SIG-M5 (cell line): ENCODE measurements around the gene ARL5B.
"Not testable (repeated sequence)": the region's sequence is repeated elsewhere in the genome, so short reads cannot be mapped to it uniquely, and the experiment has no call there.

ENCODE experiments used
- DNase-seq: peaks from one replicate; lab custom pipeline; 2025; lab: John Stamatoyannopoulos, UW

The ARL5B gene, protein sequence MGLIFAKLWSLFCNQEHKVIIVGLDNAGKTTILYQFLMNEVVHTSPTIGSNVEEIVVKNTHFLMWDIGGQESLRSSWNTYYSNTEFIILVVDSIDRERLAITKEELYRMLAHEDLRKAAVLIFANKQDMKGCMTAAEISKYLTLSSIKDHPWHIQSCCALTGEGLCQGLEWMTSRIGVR

DNA sequence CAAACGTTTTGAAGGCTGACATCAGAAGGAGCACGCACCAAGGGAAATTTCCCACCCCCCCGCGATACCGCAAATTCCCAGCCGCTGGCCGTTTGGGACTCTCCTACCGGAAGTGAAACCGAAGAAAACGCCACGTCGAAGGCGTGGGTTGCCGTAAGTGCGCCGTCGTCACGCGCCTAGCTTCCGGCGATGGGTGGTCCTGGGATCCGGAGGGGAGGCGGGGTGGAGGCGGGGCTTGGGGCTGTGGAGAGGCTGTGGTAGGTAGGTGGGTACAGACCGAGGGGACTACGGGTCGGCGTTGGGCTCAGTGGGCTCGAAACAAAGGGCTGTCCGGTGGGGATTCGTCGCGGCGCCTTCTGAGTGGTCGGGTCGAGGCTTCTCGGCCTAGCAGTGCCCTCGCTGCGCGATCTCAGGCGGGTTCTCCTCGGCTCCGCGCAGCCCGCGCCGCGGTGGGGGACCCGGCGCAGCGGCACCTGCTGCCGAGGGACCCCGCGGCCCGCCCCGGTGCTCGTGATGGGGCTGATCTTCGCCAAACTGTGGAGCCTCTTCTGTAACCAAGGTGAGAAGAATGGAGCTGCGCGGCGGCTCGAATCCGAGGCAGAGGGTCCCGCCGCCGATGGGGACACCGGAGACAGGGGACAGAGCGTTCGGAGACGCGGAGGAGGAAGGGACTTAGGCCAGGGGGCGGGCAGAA lies at the start of gene ARL5B:
Gene ARL5B, plus strand, starts transcription at position 307 of the 694 bp plus-strand sequence. Its CDS starts 207 bp downstream, at position 514.
- no peak for DNase-seq

DNA sequence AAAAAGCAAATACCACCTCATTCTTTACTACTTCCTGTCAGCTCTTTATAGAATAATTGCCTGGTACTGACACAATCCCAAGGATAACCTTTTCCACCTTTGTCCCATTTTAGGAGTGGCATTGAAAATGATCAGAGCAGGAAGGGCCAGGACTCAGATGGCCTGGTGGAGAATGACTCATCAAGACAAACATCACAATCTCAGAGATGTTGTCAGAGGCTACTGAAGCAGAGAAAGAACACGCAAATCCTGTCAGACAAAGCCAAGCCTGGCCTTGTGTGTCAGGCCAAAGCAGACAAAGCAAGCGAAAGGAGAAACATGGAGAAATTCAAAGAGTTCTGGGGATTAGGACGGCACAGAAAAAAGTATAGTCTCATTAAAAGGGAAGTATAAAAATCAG lies 48.7 kb upstream of the ARL5B start:
- DNase-seq = no peak

DNA sequence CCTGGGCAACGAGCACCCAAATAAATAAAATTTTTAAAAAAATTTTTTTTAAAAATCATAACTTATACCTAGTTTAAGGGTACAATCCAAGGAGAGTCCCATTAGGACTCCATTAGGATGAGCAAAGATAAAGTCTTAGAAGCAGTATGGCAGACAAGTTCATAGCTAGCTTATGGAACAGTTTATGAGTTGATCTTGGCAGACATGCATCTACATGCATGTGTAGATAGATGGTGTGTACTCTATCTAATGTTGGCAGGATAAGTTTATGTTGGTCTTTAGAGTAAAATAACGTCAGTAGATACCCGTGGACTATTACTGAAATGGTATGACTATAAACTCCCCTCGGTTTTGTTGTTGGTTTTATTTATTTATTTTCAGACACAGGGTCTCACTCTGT lies 48.1 kb upstream of the ARL5B start:
- no peak for DNase-seq

DNA sequence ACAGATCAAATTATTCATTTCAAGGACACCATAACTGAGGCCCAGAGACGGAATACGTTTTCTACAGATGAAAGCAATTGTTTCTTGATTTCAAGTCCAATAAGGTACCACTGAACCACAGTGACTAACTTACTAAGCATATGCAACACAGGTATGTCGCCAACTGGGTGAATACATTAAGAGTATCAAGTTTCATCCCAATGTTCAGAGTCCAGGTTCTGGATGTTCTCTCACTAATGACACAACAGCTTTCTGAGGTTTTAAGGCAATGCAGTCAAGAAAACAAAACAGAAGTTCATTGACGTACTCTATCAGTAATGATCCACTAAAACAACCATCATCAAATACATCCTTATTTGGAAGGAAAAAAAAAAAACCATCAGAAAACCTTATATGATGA lies 43.6 kb upstream of the ARL5B start:
- no peak for DNase-seq

DNA sequence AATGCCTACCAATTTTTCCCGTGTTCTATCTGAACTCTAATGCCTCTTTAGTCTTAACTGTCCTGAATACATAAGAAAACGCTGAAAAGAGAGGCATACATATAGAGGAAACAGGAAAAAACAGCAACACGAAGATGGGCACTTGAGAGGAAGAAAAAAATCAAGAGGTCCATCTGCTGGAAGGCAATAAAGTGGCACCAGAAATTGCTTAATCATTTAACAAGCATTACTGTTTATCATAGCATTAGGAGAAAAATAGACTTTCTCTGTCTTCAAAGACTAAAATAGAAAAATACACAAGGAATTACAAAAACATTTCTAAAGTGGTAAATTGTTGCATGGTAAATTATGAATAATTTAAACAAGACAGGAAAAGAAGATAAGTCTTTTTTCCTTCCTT lies 42.9 kb upstream of the ARL5B start:
- no peak for DNase-seq

DNA sequence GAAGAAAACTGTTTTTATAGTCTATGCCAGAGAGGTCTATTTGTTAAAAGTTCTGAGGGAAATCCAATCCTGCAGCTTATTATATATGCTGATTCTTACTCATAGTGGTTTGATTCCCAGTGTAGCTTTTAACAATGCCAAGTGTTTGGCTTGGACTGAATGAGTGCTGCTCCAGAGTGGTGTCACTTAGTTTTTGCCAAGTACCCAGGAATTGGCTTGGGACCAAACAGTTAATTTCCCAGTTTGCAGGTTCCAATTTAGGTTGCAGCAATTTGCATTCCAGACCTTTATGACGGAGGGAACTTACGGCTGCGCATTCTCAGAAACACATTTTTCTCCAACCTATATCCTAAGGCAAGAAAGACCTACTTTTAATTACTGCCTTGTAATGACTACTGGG lies 40.2 kb upstream of the ARL5B start:
- no peak for DNase-seq

DNA sequence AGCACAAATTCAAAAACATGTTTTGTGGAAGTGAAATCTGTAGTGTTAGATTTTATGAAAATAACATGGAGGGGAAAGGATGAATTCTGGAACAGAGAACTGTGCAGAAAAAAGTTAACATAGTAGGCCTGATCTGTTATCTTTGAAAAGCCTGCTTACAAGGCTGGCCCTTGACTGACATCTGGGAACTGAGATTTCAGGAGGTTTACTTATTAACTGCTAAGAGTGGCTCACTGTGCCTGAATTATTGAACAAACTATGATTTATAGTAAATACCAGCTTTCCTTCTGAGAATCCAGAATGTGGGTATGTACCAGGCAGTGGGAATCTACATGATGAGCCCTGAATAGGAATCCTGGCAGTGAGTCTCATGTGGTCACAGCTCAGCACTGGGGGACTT lies 38.4 kb upstream of the ARL5B start:
- DNase-seq = no peak

DNA sequence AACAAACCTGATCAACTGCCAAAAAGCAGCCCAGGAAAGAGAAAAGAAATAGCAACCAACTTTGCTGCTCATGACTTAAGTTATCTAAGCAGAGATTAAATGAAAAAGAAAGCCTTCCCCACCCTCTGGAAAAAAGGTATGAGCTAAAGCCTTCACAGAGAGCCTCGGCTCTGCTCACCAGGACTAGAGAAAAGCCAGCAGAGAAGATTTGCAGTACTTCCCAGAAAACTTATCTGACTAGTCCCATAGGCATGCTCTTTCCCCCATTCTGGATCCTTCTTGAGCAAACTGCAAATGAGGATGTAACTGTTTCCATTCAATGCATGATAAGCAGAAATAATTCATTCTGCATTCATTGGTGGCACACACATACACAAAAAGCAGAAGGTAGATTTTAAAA lies 35.6 kb upstream of the ARL5B start:
- not testable (repeated sequence) for DNase-seq

DNA sequence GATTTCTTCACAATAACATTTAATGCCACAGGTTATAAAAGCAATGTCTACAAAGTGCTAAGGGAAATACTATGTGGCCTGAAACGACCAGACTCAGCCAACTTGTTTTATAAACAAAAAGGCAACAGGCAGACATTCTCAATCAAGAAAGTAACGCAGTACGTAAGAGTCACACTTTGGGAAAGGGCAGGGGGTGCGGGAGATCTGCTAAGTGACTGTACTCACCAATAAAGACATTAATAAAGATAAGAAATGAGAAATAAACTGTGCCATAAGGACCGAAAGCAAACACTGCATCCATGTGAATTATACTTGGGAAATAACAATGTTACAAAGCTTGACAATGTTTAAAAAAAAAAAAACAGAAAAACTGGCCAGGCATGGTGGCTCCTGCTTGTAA lies 33.3 kb upstream of the ARL5B start:
- no peak for DNase-seq

DNA sequence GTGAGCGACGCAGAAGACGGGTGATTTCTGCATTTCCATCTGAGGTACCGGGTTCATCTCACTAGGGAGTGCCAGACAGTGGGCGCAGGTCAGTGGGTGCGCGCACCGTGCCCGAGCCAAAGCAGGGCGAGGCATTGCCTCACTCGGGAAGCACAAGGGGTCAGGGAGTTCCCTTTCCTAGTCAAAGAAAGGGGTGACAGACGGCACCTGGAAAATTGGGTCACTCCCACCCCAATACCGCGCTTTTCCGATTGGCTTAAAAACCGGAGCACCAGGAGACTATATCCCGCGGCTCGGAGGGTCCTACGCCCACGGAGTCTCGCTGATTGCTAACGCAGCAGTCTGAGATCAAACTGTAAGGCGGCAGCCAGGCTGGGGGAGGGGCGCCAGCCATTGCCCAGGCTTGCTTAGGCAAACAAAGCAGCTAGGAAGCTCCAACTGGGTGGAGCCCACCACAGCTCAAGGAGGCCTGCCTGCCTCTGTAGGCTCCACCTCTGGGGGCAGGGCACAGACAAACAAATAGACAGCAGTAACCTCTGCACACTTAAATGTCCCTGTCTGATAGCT lies 31.7 kb upstream of the ARL5B start:
- not testable (repeated sequence) for DNase-seq

DNA sequence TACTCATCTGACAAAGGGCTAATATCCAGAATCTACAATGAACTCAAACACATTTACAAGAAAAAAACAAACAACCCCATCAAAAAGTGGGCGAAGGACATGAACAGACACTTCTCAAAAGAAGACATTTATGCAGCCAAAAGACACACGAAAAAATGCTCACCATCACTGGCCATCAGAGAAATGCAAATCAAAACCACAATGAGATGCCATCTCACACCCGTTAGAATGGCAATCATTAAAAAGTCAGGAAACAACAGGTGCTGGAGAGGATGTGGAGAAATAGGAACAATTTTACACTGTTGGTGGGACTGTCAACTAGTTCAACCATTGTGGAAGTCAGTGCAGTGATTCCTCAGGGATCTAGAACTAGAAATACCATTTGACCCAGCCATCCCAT lies 26.7 kb upstream of the ARL5B start:
- not testable (repeated sequence) for DNase-seq

DNA sequence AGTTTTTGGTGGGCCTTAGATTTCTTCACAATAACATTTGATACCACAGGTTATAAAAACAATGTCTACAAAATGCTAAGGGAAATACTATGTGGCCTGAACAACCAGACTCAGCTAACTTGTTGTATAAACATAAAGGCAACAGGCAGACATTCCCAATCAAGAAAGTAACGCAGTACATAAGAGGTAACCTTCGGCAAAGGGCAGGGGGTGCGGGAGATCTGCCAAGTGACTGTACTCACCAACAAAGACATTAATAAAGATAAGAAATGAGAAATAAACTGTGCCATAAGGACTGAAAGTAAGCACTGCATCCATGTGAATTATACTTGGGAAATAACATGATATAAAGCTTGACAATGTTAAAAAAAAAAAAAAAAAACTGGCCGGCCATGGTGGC lies 23.2 kb upstream of the ARL5B start:
- no peak for DNase-seq

DNA sequence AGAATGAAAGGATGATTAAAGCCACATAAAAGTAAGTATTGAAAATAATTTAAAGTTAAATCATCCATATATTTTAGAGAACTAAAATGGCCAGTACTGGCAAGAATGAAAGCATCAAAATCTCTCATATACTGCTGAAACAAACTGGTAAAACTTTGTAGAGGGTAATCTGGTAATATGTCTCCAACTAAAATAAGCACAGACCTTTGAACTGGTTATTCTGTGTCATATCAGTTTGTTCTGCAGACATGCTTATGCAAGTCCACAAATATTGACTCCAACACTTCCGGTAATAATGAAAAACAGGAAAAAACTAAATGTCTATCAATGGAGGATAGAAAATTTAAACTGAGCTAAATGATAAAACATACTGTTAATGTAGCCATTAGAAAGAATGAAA lies 21.8 kb upstream of the ARL5B start:
- not testable (repeated sequence) for DNase-seq

DNA sequence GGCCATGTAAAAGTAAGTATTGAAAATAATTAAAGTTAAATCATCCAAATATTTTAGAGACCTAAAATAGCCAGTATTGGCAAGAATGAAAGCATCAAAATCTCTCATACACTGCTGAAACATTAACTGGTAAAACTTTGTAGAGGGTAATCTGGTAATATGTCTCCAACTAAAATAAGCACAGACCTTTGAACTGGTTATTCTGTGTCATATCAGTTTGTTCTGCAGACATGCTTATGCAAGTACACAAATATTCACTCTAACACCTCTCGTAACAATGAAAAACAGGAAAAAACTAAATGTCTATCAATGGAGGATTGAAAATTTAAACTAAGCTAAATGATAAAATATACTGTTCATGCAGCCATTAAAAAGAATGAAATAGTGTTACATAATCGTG lies 19.5 kb upstream of the ARL5B start:
- DNase-seq = not testable (repeated sequence)

DNA sequence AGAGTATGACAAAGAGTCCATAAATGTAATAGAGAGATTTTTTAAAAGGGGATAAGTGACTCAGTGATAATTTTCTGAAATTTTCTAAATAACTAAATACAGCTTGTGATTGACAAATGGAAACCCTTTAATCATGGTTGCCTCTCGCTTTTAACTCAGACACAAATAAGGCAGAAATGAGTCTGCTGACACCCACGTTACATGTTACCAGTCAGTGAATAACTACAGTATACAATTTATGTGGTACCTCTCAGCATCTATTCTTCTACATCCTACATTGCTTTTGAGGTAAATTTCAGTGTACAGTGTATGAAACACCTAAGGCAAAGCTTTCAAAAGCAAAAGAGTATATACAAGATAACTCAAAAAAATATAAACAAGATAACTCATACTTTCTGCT lies 12.1 kb upstream of the ARL5B start:
- DNase-seq = no peak

DNA sequence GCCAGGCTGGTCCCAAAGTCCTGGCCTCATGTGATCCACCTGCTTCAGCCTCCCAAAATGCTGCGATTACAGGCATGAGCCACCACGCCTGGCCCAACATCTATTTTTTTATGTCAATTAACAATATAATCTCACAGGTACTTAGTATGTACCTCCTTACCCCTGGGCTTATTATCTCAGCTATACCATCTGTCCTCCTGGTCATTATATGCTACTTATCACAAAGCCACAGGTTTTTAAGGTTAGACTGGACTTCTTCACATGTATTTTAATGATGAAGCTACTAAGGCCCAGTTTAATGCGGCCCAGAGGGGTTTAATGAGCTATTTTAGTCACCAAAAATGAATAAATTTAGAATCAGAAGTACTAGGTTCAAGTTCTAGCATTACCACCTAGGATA lies 11.3 kb upstream of the ARL5B start:
- DNase-seq = no peak

DNA sequence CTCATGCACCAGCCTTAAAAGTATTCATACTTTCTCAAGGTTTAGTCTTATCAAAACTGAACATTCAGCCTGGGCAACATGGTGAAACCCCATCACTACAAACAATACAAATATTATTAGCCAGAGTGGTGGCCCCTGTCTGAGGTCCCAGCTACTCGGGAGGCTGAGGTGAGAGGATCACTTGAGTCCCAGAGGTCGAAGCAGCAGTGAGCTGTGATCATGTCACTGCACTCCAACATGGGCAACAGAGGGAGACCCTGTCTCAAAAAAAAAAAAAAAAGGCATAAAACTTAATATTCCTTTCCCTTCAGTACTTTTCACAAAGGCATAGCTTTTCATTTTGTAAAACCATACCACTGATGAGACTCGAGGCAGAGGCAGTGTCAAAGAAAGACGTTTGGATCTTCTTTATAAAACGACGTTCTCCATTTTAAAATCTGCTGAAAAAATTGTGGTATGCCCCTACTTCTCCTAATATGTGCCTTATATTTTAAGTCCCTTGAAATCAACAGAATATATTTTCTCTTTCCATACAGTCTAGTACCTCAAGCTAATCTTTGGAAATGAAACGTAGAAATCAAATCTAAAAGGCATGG lies 9.8 kb upstream of the ARL5B start:
- DNase-seq = no peak

DNA sequence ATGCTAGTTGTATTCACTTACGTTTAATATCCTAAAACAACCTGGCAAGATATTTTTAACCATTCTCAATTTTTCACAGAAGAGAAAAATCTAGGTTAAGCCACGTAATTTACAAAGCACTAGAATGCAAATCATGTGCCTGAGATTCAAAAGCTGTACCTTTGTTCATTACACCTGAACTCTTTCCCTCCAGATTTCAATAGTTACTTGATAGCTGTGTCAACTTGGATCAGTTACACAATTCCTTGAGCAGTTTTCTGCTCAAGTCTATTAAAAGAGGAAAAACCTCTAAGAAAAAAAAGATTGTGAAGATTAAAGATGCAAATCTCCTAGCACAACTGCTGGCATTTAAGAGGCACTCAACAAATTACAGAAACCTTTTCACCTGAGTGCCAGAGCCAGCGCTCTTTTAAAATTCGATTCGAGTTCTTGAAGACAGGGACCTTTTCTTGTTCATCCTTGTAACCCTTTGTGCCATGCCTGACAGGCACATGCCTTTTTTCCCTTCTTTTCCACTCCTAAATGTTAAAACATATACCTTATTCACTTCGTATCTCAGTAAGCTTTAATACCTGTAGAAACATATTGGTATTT lies 8.7 kb upstream of the ARL5B start:
- no peak for DNase-seq

DNA sequence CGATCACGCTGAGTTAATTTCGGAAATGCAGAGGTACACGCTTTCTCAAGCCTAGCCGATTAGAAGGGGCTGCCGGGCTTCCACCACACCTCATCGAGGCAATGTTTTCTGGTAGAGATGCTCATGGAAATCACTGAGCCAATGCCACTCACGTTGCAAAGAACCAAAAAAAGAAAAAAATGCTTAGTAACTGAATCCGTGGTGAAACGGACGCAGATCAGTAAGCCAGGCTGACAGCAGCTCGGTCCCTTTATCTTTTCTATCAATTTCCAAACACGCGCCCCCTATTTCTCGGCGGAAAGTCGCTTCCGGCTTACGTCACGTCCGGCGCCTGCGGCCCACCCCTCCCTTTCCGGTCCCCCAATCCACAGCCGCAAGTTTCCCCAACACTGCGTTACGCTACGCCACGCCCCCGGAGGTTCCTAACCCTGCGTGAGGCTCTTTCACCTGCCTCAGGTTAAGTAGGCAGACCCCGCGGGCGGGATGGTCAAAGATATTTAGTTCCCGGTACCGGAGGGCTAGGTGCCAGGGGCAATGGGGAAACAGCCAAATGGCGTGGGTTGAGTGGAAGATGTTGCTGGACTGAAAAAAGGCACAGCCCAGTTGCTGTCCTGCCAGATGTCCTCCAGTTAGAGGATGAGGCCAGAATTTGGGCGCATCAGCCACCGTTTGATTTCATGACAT lies 7.8 kb upstream of the ARL5B start, which contains the start of gene NSUN6:
Gene NSUN6, minus strand, starts transcription at position 264 of the 684 bp plus-strand sequence. CDS start 384 bp downstream, outside the sequence.
- peak; percentile 43 for DNase-seq

DNA sequence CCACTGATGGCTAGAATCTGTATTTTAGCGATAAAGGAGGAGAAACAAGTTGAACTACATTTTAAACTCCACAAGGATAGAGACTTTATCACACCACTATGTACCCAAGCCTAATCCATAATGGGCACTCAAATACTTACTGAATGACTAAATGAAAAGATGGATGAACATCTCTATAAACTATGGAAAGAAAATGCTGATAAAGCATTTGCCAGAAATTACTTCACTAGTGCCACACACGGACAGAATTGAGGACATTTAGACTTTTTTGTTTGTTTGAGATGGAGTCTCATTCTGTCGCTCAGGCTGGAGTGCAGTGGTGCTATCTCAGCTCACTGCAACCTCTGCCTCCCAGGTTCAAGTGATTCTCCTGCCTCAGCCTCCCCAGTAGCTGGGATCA lies 6.1 kb upstream of the ARL5B start:
- DNase-seq = no peak

DNA sequence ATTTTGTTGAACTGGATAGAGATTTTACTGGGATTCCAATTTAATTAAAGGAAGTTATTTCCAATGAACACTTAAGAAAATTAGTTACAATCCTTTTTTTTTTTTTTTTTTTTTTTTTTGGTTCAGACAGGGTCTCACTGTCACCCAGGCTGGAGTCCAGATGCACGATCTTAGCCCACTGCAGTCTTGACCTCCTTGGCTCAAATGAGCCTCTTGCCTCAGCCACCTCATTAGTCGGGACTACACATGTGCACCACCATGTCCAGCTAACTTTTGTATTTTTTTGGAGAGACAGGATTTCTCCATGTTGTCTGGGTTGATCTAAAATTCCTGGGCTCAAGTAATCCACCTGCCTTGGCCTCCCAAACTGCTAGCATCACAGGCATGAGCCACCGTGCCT lies 2.5 kb upstream of the ARL5B start:
- DNase-seq = no peak
